K562 (cell line): ENCODE data around the gene PRAME. TPM values are rescaled to one million over a fixed set of nuclear protein-coding genes. Genes with fewer than 3 reads are reported as not detected.
A peak's percentile ranks its signal among the peaks of the same experiment; 100 is the strongest.

ENCODE experiments used
- ATAC-seq: fragments of 200-7000 bp; cut with Tn5 transposase; 3 replicates; pipeline ENCODE4 v1.9.1; 2020; ENCODE audit warnings: moderate library complexity
- BruUV-seq: library from RNA; stranded (reverse); fragments of 400-500 nt; replicated peaks from 2 replicates; lab custom pipeline; 2021; lab: Mats Ljungman, UMichigan
- CTCF ChIA-PET: fragments of 300-600 bp; formaldehyde crosslinking; extraction: SDS; loops from one replicate; lab custom pipeline; 2021; ENCODE audit warnings: low intra/inter-chr PET ratio; lab: Yijun Ruan, JAX
- POLR2A ChIA-PET: fragments of 300-600, 350-650 bp; sonication (Branson Sonifier 250); formaldehyde crosslinking; extraction: SDS; loops from one replicate; lab custom pipeline; 2021; ENCODE audit warnings: antibody characterized with exemption, inconsistent platforms; lab: Yijun Ruan, JAX
- DNase-seq, 4 experiments: peaks; one replicate each; pipeline versions ENCODE4 v3.0.0 to v3.0.0-alpha.2; 2011 to 2018; ENCODE audit warnings: low spot score in 3 of 4, mixed read lengths in 3 of 4; ENCODE audit errors: extremely low read depth in 1 of 4
- FAIRE-seq: peaks from 2 replicates; lab custom pipeline; 2011; peaks lifted over from hg19 to GRCh38; lab: Jason Lieb, UNC
- H2AFZ ChIP-seq: 2 replicates; pipeline ENCODE4 v1.6.0; 2011; ENCODE audit warnings: low read depth, low read length, control low read depth, inconsistent platforms
- H3K27ac ChIP-seq: fragments of 200-600 bp; 3 replicates; pipeline ENCODE4 v1.8.0; 2011; ENCODE audit warnings: low read depth, mild to moderate bottlenecking, control low read depth, inconsistent platforms, low read length, moderate library complexity, mixed read lengths; ENCODE audit errors: extremely low read depth
- H3K27me3 ChIP-seq, 2 experiments: fragments of 300-600 bp in 1 of 2; 2 replicates in 1 of 2; 3 replicates in 1 of 2; pipeline versions ENCODE4 v1.6.0 to v1.8.0; 2011; ENCODE audit warnings: inconsistent platforms in 2 of 2, low read length in 2 of 2, mild to moderate bottlenecking in 1 of 2, mixed read lengths in 1 of 2, moderate library complexity in 1 of 2; ENCODE audit not compliant: control insufficient read depth in 2 of 2, insufficient read depth in 2 of 2
- H3K36me3 ChIP-seq: fragments of 300-600 bp; 3 replicates; pipeline ENCODE4 v1.8.0; 2011; ENCODE audit warnings: mild to moderate bottlenecking, low read length, inconsistent platforms; ENCODE audit not compliant: control insufficient read depth, insufficient read depth
- H3K4me1 ChIP-seq, 2 experiments: fragments of 200-600 bp in 1 of 2; replicated peaks in 1 of 2; 2 replicates in 1 of 2; 3 replicates in 1 of 2; pipeline versions ENCODE4 v1.5.1 to v1.8.0; 2011; ENCODE audit warnings: inconsistent platforms in 2 of 2, low read length in 2 of 2, mild to moderate bottlenecking in 1 of 2, mixed read lengths in 1 of 2, moderate library complexity in 1 of 2; ENCODE audit not compliant: control insufficient read depth in 2 of 2, insufficient read depth in 2 of 2
- H3K4me2 ChIP-seq: 2 replicates; pipeline ENCODE4 v1.6.1; 2011; ENCODE audit warnings: low read length, control low read depth, inconsistent platforms, mixed read lengths; ENCODE audit not compliant: insufficient read depth
- H3K4me3 ChIP-seq: fragments of 200-600 bp; sonication (generic), shearing (Covaris generic); 2 replicates; pipeline ENCODE4 v1.5.1; 2016; ENCODE audit warnings: control low read depth, inconsistent platforms
- H3K79me2 ChIP-seq: fragments of 200-600 bp; 3 replicates; pipeline ENCODE4 v1.8.0; 2011; ENCODE audit warnings: low read length, inconsistent platforms; ENCODE audit not compliant: control insufficient read depth, insufficient read depth
- H3K9ac ChIP-seq, 2 experiments: 2 replicates each; pipeline versions ENCODE4 v1.6.0 to v1.6.1; 2011; ENCODE audit warnings: low read depth in 2 of 2, low read length in 2 of 2, control low read depth in 1 of 2, inconsistent platforms in 1 of 2, mild to moderate bottlenecking in 1 of 2, mixed read lengths in 1 of 2; ENCODE audit not compliant: insufficient read depth in 1 of 2
- H3K9me1 ChIP-seq: one replicate; pipeline ENCODE4 v1.6.0; 2011; ENCODE audit warnings: inconsistent platforms, mild to moderate bottlenecking, low read length, moderate library complexity; ENCODE audit not compliant: control insufficient read depth, insufficient read depth
- H3K9me3 ChIP-seq: replicated peaks from 2 replicates; pipeline ENCODE4 v1.5.1; 2011; ENCODE audit warnings: low read depth, low read length, inconsistent platforms; ENCODE audit not compliant: control insufficient read depth, insufficient read depth
- H4K20me1 ChIP-seq: replicated peaks from 2 replicates; pipeline ENCODE4 v1.6.1; 2011; ENCODE audit warnings: low read length, inconsistent platforms, mixed read lengths; ENCODE audit not compliant: control insufficient read depth, insufficient read depth
- CBX2 ChIP-seq: fragments of 200-600 bp; sonication (generic); IDR thresholded peaks from one replicate; pipeline ENCODE4 v1.6.1; 2012; ENCODE audit warnings: mild to moderate bottlenecking, low read length, inconsistent platforms; ENCODE audit not compliant: insufficient read depth, poor library complexity, severe bottlenecking
- CBX8 ChIP-seq: fragments of 200-600 bp; sonication (generic); IDR thresholded peaks from 2 replicates; pipeline ENCODE4 v1.6.1; 2012; ENCODE audit warnings: borderline replicate concordance, mixed run types, low read depth, mild to moderate bottlenecking, moderate library complexity, mixed read lengths, low read length, control low read depth, inconsistent platforms; ENCODE audit not compliant: poor library complexity, severe bottlenecking; ENCODE audit errors: extremely low read depth
- HNRNPUL1 ChIP-seq: fragments of 200-400 bp; formaldehyde crosslinking; IDR thresholded peaks from 2 replicates; pipeline ENCODE4 v1.6.1; 2017; ENCODE audit warnings: low read length
- MYNN ChIP-seq, 2 experiments: sonication (generic); formaldehyde crosslinking in 1 of 2; IDR thresholded peaks; 2 replicates each; pipeline versions ENCODE4 v1.5.0 to v1.6.1; 2016 to 2020; ENCODE audit warnings: antibody characterized with exemption in 1 of 2, missing genetic modification reagents in 1 of 2
- ZC3H4 ChIP-seq: sonication (generic); formaldehyde crosslinking; IDR thresholded peaks from 2 replicates; pipeline ENCODE4 v1.9.0; 2021; ENCODE audit warnings: missing genetic modification reagents, borderline replicate concordance
- WGBS: fragments of 100-300 bp; shearing (Covaris generic); methylation state at CpG from one replicate; pipeline ENCODE4 v1.1.6; 2016; ENCODE audit warnings: low coverage, mixed read lengths; ENCODE audit not compliant: insufficient coverage; ENCODE audit errors: missing lambda C conversion rate; 5-methylcytosine and 5-hydroxymethylcytosine counted together
- in situ Hi-C: fragments of 300-500 bp; cut with MboI; formaldehyde crosslinking; loops from 4 replicates; pipeline ENCODE4 v1.15.0; 2018; ENCODE audit warnings: inconsistent platforms, mixed read lengths
- intact Hi-C: fragments of 100-400 bp; cut with micrococcal nuclease; formaldehyde crosslinking; loops from 2 replicates; pipeline ENCODE4 v1.14.2; 2022
- polyA plus RNA-seq, 8 experiments: library from polyadenylated mRNA; depleted of rRNA in 4 of 8; stranded (reverse) in 5 of 8; unstranded in 3 of 8; fragments of >200 nt; fragmentation: Nextera tagmentation in 2 of 8; fragmentation: Illumina TruSeq in 1 of 8; extraction: Ambion mirVana in 2 of 8; extraction: Trizol in 1 of 8; gene quantifications; 2 replicates each; pipeline versions ENCODE4 v1.2.1 to v1.2.3, GENCODE V29; 2011 to 2014; ENCODE audit warnings: inconsistent platforms in 1 of 8, missing spikeins in 1 of 8
- total RNA-seq, 7 experiments: library from RNA; depleted of rRNA in 6 of 7; stranded (reverse); fragments of >200 nt in 6 of 7; fragmentation: Illumina TruSeq in 2 of 7; extraction: Trizol in 2 of 7; gene quantifications; 2 replicates each; pipeline versions ENCODE4 v1.2.1 to v1.2.3, GENCODE V29; 2011 to 2021; ENCODE audit warnings: low replicate concordance in 1 of 7
- TF ChIP-seq, protein P1 (sequence below), 2 experiments: fragments of 450-650 bp in 1 of 2; sonication (generic) in 1 of 2; formaldehyde crosslinking; conservative IDR thresholded peaks; 2 replicates each; pipeline versions ENCODE4 v1.4.0 to v1.8.1; 2020 to 2022; ENCODE audit warnings: mild to moderate bottlenecking in 1 of 2, missing genetic modification reagents in 1 of 2
- TF ChIP-seq, protein P2 (sequence below): sonication (generic); formaldehyde crosslinking; IDR thresholded peaks from 2 replicates; pipeline ENCODE4 v1.8.0; 2022; ENCODE audit warnings: missing genetic modification reagents, mild to moderate bottlenecking, borderline replicate concordance

PRAME gene
- total and polyA plus RNA-seq, 9 of the 15 experiments (the other 6 are each of a cell fraction or from before 2014, with no cell fraction given) = 662 to 2,141 (median 1,142) TPM

DNA sequence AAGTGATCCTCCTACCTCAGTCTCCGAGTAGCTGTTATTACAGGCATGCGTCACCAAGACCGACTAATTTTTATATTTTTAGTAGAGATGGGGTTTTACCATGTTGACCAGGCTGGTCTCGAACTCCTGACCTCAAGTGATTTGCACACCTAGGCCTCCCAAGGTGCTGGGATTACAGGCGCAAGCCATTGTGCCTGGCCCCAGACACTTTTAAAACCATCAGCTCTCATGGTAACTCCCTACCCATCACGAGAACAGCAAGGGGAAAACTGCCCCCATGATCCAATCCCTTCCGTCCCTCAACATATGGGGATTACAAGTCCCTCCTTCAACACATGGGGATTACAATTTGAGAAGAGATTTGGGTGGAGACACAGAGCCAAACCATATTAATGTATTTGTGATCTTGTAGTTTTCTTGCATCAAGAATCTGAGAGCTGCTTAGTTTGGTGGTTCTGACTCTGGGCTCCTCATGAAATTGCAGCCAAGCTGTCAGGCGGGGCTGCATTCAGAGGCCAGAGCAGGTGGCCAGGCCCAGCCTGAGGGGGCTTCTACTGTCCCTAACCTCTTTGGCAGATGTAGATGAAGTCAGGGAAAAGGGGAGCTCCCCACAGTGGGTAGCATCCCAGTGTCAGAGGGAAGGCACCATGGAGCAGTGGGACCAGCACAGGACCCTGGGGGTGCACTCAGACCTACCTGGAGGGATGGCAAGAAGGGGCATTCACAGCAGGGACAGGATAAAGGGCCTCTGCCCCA, 31.2 kb upstream of the PRAME start (continued):
- TF ChIP-seq MYNN (IDR thresholded peaks at IDR 0.05) = no peak
- TF ChIP-seq MYNN (CRISPR knock-in tag; IDR thresholded peaks at IDR 0.05) = peak; percentile 59; the same call in 1 of the 2 replicates
- TF ChIP-seq CBX8 = no peak
- TF ChIP-seq, all 486 proteins: peak for 5

DNA sequence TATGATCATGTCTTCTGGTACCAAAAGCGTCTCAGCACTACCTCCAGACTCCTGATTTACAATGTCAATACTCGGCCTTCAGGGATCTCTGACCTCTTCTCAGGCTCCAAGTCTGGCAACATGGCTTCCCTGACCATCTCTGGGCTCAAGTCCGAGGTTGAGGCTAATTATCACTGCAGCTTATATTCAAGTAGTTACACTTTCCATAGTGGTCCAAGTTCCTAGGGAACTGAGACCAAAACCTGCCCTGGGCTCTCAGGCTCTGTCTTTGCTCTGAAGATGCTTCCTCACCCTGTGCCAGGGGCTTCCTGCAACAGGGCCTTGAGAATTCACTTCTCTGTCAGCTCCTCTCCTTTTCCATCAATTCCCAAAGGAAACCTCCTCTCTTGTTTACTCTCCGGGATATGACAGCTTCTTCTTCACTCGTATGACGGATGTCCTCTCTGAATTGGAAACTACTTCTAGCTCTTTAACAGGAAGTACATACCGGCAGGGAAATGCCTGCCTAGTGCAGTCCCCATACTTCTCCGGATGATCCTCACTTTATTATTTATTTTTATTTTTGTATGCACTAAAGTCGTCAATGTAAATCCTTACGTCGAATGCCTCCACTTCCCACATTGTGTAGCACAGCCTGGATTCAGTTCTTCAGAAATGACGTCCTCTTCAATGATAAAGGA, 29.6 kb upstream of the PRAME start:
- ATAC-seq = no peak
- ChIA-PET CTCF (interaction anchor here (0.7 to 4.8 kb wide), 3 partner anchors 13 to 125 kb away, joined by 3 to 41 read pairs (median 30); no protein-coding TSS in a partner anchor), POLR2A (interaction anchor here (0.6 to 6.7 kb wide), 25 partner anchors 11 to 417 kb away, joined by 3 to 76 read pairs (median 4); partner anchors contain the start of gene PRAME)
- Histone ChIP-seq H2AFZ (no peak overlapping the region), H3K9ac (no peak overlapping the region; a peak in 1 of 4 replicates), H4K20me1 (peaks cover 3% of the 10 kb centered on the region), H3K4me1 (no peaks in the 10 kb centered on the region), H3K79me2 (no peaks in the 10 kb centered on the region), H3K9me1 (no peaks in the 10 kb centered on the region), H3K4me3 (no peak overlapping the region), H3K27me3 (peaks cover 17 to 33% of the 10 kb centered on the region in 2 experiments; a peak in 4 of 5 replicates), H3K4me2 (no peak overlapping the region), H3K36me3 (no peaks in the 10 kb centered on the region), H3K27ac (no peak overlapping the region), H3K9me3 (no peaks in the 10 kb centered on the region)
- BruUV-seq = no TSS peak
- TF ChIP-seq CBX2 = no peak
- peak; percentile 67; the same call in 1 of the 2 replicates for TF ChIP-seq HNRNPUL1
- TF ChIP-seq ZC3H4 (CRISPR knock-in tag) = 0 out of 2 replicates have a peak, but pooled peaks have one; percentile 38
- TF ChIP-seq, protein P1, sequence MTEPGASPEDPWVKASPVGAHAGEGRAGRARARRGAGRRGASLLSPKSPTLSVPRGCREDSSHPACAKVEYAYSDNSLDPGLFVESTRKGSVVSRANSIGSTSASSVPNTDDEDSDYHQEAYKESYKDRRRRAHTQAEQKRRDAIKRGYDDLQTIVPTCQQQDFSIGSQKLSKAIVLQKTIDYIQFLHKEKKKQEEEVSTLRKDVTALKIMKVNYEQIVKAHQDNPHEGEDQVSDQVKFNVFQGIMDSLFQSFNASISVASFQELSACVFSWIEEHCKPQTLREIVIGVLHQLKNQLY (CRISPR knock-in tag; conservative IDR thresholded peaks at IDR 0.05) = no peak
- TF ChIP-seq, protein P2, sequence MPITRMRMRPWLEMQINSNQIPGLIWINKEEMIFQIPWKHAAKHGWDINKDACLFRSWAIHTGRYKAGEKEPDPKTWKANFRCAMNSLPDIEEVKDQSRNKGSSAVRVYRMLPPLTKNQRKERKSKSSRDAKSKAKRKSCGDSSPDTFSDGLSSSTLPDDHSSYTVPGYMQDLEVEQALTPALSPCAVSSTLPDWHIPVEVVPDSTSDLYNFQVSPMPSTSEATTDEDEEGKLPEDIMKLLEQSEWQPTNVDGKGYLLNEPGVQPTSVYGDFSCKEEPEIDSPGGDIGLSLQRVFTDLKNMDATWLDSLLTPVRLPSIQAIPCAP = no peak
- no peak for DNase-seq
- intact Hi-C loops (no loop called here), in situ Hi-C loops (loop anchor here (5.0 kb wide), 1 partner anchor 381 kb away; no protein-coding TSS in a partner anchor)
- no peak for FAIRE-seq
- WGBS = 1% methylated on average over 12 of the region's 12 CpGs
